D721Med (cell line): ENCODE data around the gene DMGDH.
A peak's percentile ranks its signal among the peaks of the same experiment; 100 is the strongest.

Experiments used
- DNase-seq: peaks from one replicate; pipeline ENCODE4 v3.0.0; 2011; ENCODE audit warnings: low spot score; ENCODE audit not compliant: insufficient read length
- FAIRE-seq: peaks from 2 replicates; lab custom pipeline; 2011; peaks lifted over from hg19 to GRCh38; lab: Jason Lieb, UNC
- TF ChIP-seq, protein P1 (sequence below): IDR thresholded peaks from 2 replicates; pipeline ENCODE4 v1.5.1; 2012; ENCODE audit warnings: mild to moderate bottlenecking, control low read depth; ENCODE audit not compliant: insufficient read depth; ENCODE audit errors: missing control alignments

The DMGDH gene

DNA sequence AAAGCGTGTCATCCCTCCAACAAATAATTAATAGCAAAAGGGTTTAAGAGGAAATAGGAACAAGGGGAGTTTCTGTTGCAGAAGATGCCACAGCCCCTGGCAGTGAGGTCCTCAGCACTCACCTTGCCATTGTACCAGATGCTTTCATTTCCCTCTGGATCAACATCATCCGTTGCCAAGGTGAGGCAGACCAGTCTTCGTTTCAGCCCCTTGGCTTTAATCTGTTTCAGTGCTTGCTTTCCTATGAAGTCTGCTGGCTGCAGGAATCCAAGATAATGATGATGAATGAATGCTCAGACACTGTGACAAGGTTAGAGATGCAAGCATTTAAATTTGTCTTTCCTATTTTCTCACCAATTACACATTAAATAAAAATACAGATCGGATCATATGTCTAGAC, 64.3 kb downstream of the DMGDH start:
- DNase-seq (no peak), FAIRE-seq (peak; percentile 44)
- TF ChIP-seq, protein P1, sequence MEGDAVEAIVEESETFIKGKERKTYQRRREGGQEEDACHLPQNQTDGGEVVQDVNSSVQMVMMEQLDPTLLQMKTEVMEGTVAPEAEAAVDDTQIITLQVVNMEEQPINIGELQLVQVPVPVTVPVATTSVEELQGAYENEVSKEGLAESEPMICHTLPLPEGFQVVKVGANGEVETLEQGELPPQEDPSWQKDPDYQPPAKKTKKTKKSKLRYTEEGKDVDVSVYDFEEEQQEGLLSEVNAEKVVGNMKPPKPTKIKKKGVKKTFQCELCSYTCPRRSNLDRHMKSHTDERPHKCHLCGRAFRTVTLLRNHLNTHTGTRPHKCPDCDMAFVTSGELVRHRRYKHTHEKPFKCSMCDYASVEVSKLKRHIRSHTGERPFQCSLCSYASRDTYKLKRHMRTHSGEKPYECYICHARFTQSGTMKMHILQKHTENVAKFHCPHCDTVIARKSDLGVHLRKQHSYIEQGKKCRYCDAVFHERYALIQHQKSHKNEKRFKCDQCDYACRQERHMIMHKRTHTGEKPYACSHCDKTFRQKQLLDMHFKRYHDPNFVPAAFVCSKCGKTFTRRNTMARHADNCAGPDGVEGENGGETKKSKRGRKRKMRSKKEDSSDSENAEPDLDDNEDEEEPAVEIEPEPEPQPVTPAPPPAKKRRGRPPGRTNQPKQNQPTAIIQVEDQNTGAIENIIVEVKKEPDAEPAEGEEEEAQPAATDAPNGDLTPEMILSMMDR: no peak

DNA sequence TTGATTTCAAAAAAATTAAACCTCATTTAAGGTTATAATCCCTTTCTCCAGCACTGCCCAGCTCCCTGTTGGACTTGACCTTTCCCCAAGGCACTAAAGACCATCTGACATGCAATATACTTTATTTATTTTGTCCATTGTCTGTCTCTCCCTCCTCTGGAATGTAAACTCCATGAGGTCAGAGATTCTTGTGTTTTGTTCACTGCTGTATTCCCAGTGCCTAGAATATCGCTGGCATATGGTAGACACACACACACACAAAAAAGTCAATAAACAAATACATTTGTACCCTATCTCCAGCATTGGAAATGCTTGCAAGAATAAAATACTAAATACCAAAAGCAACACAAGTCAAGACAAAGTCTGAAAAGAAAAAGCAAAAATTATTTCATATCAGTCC, 67.1 kb downstream of the DMGDH start:
- TF ChIP-seq, protein P1: no peak
- no peak for DNase-seq
- no peak for FAIRE-seq

DNA sequence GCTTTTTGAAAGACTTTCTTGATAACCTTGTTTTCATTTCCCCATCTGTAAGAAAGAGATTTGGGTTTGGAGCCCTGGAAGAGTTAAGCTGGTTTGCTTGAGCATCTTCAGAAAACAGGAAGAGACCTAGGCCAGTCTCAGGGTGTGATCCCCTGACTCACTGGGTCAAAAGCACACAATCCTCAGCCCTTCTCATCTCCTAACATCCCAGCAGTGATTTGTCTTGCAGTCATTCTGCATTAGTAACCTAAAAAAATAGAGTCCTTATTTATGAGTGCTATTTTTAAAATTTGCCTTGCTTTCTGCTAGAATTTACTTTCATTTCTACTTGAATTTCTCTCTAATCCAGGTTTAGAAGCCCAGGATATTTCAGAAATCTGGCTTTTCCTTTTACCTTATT, 68.0 kb downstream of the DMGDH start:
- DNase-seq: no peak
- FAIRE-seq: no peak
- TF ChIP-seq, protein P1: no peak

DNA sequence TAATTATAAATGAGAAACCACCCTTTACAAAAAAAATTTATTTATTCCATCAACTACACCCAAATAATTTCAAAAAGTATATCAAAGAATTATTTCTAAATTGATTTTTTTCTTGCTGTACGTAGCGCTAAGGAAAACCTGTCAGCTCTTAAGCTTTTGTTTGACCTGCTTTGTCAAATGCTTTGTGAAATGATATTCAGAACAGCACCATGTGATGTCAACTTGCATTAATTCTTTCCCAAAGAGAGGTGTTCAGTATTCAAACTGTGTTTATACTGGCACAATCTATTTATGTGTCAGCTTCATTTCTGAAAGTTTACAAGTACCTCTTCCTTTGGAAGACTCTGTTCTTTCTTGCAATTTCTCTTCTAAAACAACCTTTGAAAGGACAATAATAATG, 72.4 kb downstream of the DMGDH start:
- FAIRE-seq (peak; percentile 21), DNase-seq (no peak)
- TF ChIP-seq, protein P1: no peak

DNA sequence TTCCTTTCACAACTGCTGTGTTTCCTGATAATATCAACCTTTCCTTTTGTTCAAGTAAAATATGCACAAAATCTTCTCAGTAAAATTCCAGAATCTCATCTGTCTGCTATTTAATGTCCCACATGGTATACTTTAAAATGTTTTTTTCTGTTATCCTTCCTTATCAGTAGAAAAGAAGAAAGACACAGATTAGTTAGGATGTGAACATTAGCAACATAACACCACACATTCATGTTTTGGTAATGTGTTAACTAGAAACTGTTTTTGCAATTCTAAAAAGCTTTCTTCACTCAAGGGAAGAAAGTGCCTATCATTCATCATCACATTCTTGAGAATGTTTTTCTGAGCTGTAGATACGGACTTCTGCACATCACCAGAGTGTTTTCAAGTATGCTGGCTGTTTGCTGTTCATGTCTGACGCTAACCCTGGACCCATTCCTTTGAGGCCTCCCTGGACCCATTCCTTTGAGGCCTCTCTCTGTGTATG, 73.9 kb downstream of the DMGDH start:
- DNase-seq (no peak), FAIRE-seq (no peak)
- TF ChIP-seq, protein P1: no peak

DNA sequence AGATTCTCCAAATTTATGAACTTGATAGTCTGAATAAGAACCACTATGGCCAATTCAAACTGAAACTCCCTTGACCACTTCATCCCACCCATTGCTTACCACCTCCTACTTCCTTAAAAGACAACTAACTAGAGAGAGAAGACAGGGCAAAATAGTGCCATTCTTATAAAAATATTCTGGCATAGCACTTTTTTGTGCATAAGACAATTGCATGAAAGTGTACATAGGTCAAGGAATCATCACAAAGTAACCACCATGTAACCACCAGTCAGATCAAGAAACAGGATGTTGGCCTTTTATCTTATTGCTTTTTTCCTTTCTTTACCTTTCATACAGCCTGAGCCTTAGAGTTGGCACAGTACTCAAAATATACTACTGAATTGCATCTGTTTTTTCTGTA, 76.3 kb downstream of the DMGDH start:
- FAIRE-seq: no peak
- no peak for DNase-seq
- TF ChIP-seq, protein P1: no peak

DNA sequence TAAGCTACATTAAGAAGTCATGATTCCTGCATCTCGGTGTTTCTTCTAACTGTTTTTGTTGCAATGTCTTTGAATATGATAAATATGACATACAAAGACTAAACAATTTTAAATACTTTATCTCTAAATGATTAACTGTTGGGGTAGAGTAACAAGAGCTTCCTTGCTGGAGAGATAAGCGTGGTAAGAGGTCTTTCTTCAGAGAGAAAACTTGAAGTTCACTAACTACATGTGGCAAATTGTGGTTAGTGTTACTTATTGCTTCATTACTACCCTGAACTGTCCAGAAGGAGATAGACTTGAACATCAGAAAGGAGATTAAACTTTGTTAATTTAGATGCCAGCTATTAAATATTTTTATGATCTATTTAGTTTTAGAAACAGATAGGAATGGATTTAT, 77.3 kb downstream of the DMGDH start:
- TF ChIP-seq, protein P1: no peak
- DNase-seq (no peak), FAIRE-seq (no peak)
